Hepatocyte (in vitro differentiated cells): ENCODE results near the gene MET. TPM values are rescaled to one million over a fixed set of nuclear protein-coding genes. Genes with fewer than 3 reads are reported as not detected.

Experiments used
- DNase-seq: peaks from one replicate; pipeline ENCODE4 v3.0.0-alpha.2; 2016; ENCODE audit warnings: low spot score
- H2AFZ ChIP-seq: fragments of 200-600 bp; sonication (generic); 2 replicates; pipeline ENCODE4 v1.6.0; 2016; ENCODE audit warnings: antibody characterized with exemption, mild to moderate bottlenecking
- H3K27ac ChIP-seq: fragments of 200-600 bp; sonication (generic); 2 replicates; pipeline ENCODE4 v1.5.1; 2016; ENCODE audit warnings: mild to moderate bottlenecking
- H3K27me3 ChIP-seq: fragments of 200-600 bp; sonication (generic); 2 replicates; pipeline ENCODE4 v1.6.1; 2016
- H3K36me3 ChIP-seq: fragments of 200-600 bp; sonication (generic); replicated peaks from 2 replicates; pipeline ENCODE4 v1.5.1; 2016; ENCODE audit warnings: low read depth; ENCODE audit not compliant: insufficient read depth
- H3K4me1 ChIP-seq: fragments of 200-600 bp; sonication (generic); 2 replicates; pipeline ENCODE4 v1.5.1; 2016; ENCODE audit warnings: mild to moderate bottlenecking, moderate library complexity; ENCODE audit not compliant: insufficient read depth
- H3K4me2 ChIP-seq: fragments of 200-600 bp; sonication (generic); 2 replicates; pipeline ENCODE4 v1.6.0; 2016
- H3K4me3 ChIP-seq: fragments of 200-600 bp; sonication (generic); 2 replicates; pipeline ENCODE4 v1.5.1; 2016; ENCODE audit warnings: mild to moderate bottlenecking
- H3K79me2 ChIP-seq: fragments of 200-600 bp; sonication (generic); 2 replicates; pipeline ENCODE4 v1.6.0; 2017; ENCODE audit warnings: mild to moderate bottlenecking
- H3K9me2 ChIP-seq: fragments of 200-600 bp; sonication (generic); replicated peaks from 2 replicates; pipeline ENCODE4 v1.6.0; 2017; ENCODE audit warnings: mild to moderate bottlenecking; ENCODE audit not compliant: insufficient read depth
- H3K9me3 ChIP-seq: fragments of 200-600 bp; sonication (generic); 2 replicates; pipeline ENCODE4 v1.5.1; 2016; ENCODE audit warnings: low read depth, mild to moderate bottlenecking
- H4K20me1 ChIP-seq: fragments of 200-600 bp; sonication (generic); 2 replicates; pipeline ENCODE4 v1.6.0; 2016; ENCODE audit warnings: mild to moderate bottlenecking; ENCODE audit not compliant: insufficient read depth, poor library complexity, severe bottlenecking
- EZH2 ChIP-seq: fragments of 200-600 bp; sonication (generic); IDR thresholded peaks from 2 replicates; pipeline ENCODE4 v1.6.1; 2016; ENCODE audit warnings: antibody characterized with exemption, mild to moderate bottlenecking, borderline replicate concordance
- EZH2phosphoT487 ChIP-seq: fragments of 200-600 bp; sonication (generic); IDR thresholded peaks from one replicate; pipeline ENCODE4 v1.6.1; 2018; ENCODE audit warnings: antibody characterized with exemption, mild to moderate bottlenecking, low read depth, moderate library complexity; ENCODE audit not compliant: unreplicated experiment, severe bottlenecking
- WGBS: methylation state at CpG from one replicate; pipeline ENCODE4 v1.1.6; 2016; ENCODE audit warnings: low lambda C conversion rate; ENCODE audit errors: missing lambda C conversion rate; 5-methylcytosine and 5-hydroxymethylcytosine counted together
- polyA plus RNA-seq: library from polyadenylated mRNA; unstranded; fragments of >200 nt; fragmentation: Nextera tagmentation; extraction: Ambion mirVana; gene quantifications from 2 replicates; pipeline ENCODE4 v1.2.1, GENCODE V29; 2016
- total RNA-seq: library from RNA; depleted of rRNA; stranded (reverse); fragments of >200 nt; gene quantifications from 2 replicates; pipeline ENCODE4 v1.2.3, GENCODE V29; 2014
- TF ChIP-seq, protein P1 (sequence below): fragments of 200-600 bp; sonication (generic); IDR thresholded peaks from 2 replicates; pipeline ENCODE4 v1.5.1; 2016; ENCODE audit warnings: antibody characterized with exemption, mild to moderate bottlenecking; ENCODE audit not compliant: poor library complexity

MET gene
- total and polyA plus RNA-seq, 2 experiments from 2014 or later, result 12.7 to 35.7 TPM

DNA sequence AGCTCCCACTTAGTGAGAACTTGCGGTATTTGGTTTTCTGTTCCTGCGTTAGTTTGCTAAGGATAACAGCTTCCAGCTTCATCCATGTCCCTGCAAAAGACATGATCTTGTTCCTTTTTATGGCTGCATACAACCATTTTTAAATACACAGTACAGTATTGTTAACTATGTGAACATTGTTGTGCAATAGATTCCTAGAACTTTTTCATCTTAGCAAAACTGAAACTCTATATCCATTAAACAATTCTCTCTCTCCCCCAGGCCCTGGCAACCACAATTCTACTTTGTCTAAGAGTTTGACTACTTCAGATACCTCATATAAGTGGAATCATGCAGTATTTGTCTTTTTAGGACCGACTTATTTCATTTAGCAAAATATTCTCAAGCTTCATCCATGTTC is 118.0 kb downstream of the MET start:
- WGBS, result 98% methylated on average over 3 of the region's 3 CpGs
- no peaks in the 10 kb centered on the region for H3K36me3 ChIP-seq
- no peaks in the 10 kb centered on the region for H3K9me2 ChIP-seq
- no peaks in the 10 kb centered on the region for H3K9me3 ChIP-seq
- no peak for DNase-seq
- no peak overlapping the region for H2AFZ ChIP-seq
- H3K27me3 ChIP-seq, result no peaks in the 10 kb centered on the region
- H3K4me3 ChIP-seq, result no peak overlapping the region
- H3K27ac ChIP-seq, result no peak overlapping the region
- no peaks in the 10 kb centered on the region for H4K20me1 ChIP-seq
- H3K4me1 ChIP-seq, result no peaks in the 10 kb centered on the region
- no peak overlapping the region for H3K4me2 ChIP-seq
- TF ChIP-seq EZH2 (no peak), EZH2phosphoT487 (no peak)
- TF ChIP-seq, protein P1, sequence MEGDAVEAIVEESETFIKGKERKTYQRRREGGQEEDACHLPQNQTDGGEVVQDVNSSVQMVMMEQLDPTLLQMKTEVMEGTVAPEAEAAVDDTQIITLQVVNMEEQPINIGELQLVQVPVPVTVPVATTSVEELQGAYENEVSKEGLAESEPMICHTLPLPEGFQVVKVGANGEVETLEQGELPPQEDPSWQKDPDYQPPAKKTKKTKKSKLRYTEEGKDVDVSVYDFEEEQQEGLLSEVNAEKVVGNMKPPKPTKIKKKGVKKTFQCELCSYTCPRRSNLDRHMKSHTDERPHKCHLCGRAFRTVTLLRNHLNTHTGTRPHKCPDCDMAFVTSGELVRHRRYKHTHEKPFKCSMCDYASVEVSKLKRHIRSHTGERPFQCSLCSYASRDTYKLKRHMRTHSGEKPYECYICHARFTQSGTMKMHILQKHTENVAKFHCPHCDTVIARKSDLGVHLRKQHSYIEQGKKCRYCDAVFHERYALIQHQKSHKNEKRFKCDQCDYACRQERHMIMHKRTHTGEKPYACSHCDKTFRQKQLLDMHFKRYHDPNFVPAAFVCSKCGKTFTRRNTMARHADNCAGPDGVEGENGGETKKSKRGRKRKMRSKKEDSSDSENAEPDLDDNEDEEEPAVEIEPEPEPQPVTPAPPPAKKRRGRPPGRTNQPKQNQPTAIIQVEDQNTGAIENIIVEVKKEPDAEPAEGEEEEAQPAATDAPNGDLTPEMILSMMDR, result no peak
- no peaks in the 10 kb centered on the region for H3K79me2 ChIP-seq

DNA sequence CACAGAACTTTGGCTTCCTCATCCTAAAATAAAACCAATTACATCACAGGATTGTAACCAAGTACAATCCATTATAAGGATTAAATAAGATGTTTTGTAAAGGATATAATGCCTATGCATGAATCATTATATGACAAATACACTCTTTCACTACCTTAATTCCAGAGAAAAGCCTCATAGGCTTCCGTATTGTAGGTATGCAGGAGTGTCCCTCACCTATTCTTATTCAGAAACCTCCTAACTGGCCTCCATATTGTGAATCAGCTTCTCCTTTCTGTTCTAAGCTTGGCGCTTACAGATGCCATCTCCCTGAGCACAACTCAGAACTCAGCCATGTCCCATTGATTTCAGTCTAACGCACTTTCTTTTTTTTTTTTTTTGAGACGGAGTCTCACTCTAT is 120.8 kb downstream of the MET start:
- H3K9me2 ChIP-seq, result no peaks in the 10 kb centered on the region
- no peaks in the 10 kb centered on the region for H3K9me3 ChIP-seq
- TF ChIP-seq, protein P1, result no peak
- TF ChIP-seq EZH2phosphoT487, result no peak
- TF ChIP-seq EZH2, result no peak
- no peak overlapping the region for H3K4me2 ChIP-seq
- H4K20me1 ChIP-seq, result no peaks in the 10 kb centered on the region
- WGBS, result over 99% methylated on average over 4 of the region's 4 CpGs
- DNase-seq, result no peak
- no peaks in the 10 kb centered on the region for H3K27me3 ChIP-seq
- H3K4me3 ChIP-seq, result no peak overlapping the region
- no peaks in the 10 kb centered on the region for H3K79me2 ChIP-seq
- no peaks in the 10 kb centered on the region for H3K36me3 ChIP-seq
- no peak overlapping the region for H2AFZ ChIP-seq
- H3K4me1 ChIP-seq, result peaks cover 1% of the 10 kb centered on the region
- H3K27ac ChIP-seq, result no peak overlapping the region

DNA sequence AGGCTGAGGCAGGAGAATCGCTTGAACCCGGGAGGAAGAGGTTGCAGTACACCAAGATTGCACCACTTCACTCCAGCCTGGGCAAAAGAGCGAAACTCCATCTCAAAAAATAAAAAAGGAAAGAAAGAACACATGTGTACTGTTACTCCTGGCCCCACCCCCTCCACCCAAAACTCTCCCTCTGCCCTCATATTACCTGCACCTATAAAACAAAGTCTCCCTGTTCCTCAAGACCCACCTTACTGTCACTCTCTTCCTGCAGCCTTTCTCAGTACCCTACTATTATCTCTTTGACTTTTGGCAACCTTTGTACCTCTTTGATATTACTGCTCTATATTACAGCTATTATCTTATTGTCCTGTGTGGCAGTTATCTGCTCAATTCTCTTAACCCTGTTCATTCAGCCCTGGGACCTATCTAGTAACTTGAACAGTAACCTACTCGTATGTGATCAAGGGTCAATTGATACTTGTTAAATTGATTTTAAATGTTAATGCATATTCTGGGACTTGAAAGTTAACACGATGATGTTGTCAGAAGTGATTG is 121.9 kb downstream of the MET start:
- Histone ChIP-seq H3K4me2 (no peak overlapping the region), H3K9me3 (no peaks in the 10 kb centered on the region), H3K9me2 (no peaks in the 10 kb centered on the region), H3K4me3 (no peak overlapping the region), H3K27ac (no peak overlapping the region), H2AFZ (no peak overlapping the region), H3K27me3 (no peaks in the 10 kb centered on the region), H4K20me1 (no peaks in the 10 kb centered on the region), H3K36me3 (no peaks in the 10 kb centered on the region), H3K4me1 (peaks cover 5% of the 10 kb centered on the region), H3K79me2 (no peaks in the 10 kb centered on the region)
- TF ChIP-seq, protein P1, result no peak
- TF ChIP-seq EZH2, result no peak
- no peak for TF ChIP-seq EZH2phosphoT487
- WGBS, result 89% methylated on average over 5 of the region's 5 CpGs
- DNase-seq, result no peak
